Uterus (tissue), 4 donors: Measurements from ENCODE around the gene KCTD19. TPM values are rescaled to one million over a fixed set of nuclear protein-coding genes. Genes with fewer than 3 reads are reported as not detected.

Source experiments
- DNase-seq, 2 donors: peaks; one replicate each; pipeline ENCODE4 v3.0.0-alpha.2; 2019 to 2020
- H3K27ac ChIP-seq, 2 donors: fragments of 200-600 bp; sonication (generic); 1 replicate in 1 of 2; 2 replicates in 1 of 2; pipeline ENCODE4 v1.5.1; 2016 to 2018
- H3K27me3 ChIP-seq, 2 donors: fragments of 200-600 bp; sonication (generic); one replicate each; pipeline ENCODE4 v1.5.1; 2018 to 2019; ENCODE audit warnings: control low read depth in 1 of 2
- H3K36me3 ChIP-seq, 2 donors: fragments of 200-600 bp; sonication (generic); one replicate each; pipeline ENCODE4 v1.5.1; 2019; ENCODE audit warnings: control low read depth in 1 of 2
- H3K4me1 ChIP-seq, 2 donors: fragments of 200-600 bp; sonication (generic); one replicate each; pipeline ENCODE4 v1.5.1; 2018 to 2019; ENCODE audit warnings: control low read depth in 1 of 2
- H3K4me3 ChIP-seq, 2 donors: fragments of 200-600 bp; sonication (generic); 1 replicate in 1 of 2; 2 replicates in 1 of 2; pipeline ENCODE4 v1.5.1; 2018 to 2019; ENCODE audit warnings: mild to moderate bottlenecking in 1 of 2
- H3K9me3 ChIP-seq, 2 donors: fragments of 200-600 bp; sonication (generic); one replicate each; pipeline ENCODE4 v1.5.1; 2019; ENCODE audit warnings: control low read depth in 1 of 2
- POLR2A ChIP-seq, 2 donors: fragments of 450-650 bp; IDR thresholded peaks; one replicate each; pipeline ENCODE4 v1.6.1; 2016; ENCODE audit warnings: antibody characterized with exemption in 2 of 2, mild to moderate bottlenecking in 1 of 2, moderate library complexity in 1 of 2
- intact Hi-C: fragments of 100-400 bp; cut with DNase I; formaldehyde crosslinking; loops from one replicate; pipeline ENCODE4 v1.15.1; 2023; ENCODE audit warnings: low total_unique reads
- total RNA-seq, 4 donors: library from RNA; depleted of rRNA in 3 of 4; stranded (reverse); fragments of >200 nt in 3 of 4; gene quantifications; one replicate each; pipeline versions ENCODE4 v1.1.0 to v1.2.4, GENCODE V29; 2014 to 2023
- TF ChIP-seq, protein P1 (sequence below), 4 experiments: fragments of 200-600 bp in 2 of 4; fragments of 450-650 bp in 2 of 4; sonication (generic) in 2 of 4; IDR thresholded peaks; one replicate each; pipeline ENCODE4 v1.5.1; 2016 to 2019; ENCODE audit warnings: antibody characterized with exemption in 4 of 4, mild to moderate bottlenecking in 2 of 4, moderate library complexity in 1 of 4
- donor health status: DM: yes; HTN: yes; CAD: no.

The KCTD19 gene
- total RNA-seq, 4 donors from 2014 or later: 0.51 to 1.0 (median 0.55) TPM; not detected in 1

DNA sequence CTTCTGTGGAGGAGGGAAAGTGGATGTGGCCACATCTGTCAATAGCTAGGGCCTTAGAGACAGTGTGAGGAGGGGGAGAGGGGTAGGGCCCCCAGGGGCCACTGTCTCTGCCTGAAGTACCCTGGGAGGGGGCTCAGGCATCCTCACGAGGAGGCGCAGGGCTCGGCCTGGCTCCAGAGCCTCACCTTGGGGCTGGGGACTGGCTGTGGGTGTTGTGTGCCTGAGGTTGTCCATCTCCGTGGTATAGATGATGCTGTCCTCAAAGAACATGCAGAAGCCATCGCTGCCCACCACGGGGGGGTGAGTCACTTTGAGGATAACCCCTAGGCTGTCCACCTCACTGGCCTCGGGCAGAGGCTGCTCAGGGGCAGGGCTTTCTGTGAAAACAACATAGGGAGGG, 35.1 kb downstream of the KCTD19 start:
- intact Hi-C loops: no loop called here
- DNase-seq: no peak
- TF ChIP-seq, protein P1, sequence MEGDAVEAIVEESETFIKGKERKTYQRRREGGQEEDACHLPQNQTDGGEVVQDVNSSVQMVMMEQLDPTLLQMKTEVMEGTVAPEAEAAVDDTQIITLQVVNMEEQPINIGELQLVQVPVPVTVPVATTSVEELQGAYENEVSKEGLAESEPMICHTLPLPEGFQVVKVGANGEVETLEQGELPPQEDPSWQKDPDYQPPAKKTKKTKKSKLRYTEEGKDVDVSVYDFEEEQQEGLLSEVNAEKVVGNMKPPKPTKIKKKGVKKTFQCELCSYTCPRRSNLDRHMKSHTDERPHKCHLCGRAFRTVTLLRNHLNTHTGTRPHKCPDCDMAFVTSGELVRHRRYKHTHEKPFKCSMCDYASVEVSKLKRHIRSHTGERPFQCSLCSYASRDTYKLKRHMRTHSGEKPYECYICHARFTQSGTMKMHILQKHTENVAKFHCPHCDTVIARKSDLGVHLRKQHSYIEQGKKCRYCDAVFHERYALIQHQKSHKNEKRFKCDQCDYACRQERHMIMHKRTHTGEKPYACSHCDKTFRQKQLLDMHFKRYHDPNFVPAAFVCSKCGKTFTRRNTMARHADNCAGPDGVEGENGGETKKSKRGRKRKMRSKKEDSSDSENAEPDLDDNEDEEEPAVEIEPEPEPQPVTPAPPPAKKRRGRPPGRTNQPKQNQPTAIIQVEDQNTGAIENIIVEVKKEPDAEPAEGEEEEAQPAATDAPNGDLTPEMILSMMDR (IDR thresholded peaks at IDR 0.05): no peak
- TF ChIP-seq POLR2A (IDR thresholded peaks at IDR 0.05): no peak
- no peaks in the 10 kb centered on the region for H3K4me1 ChIP-seq
- H3K36me3 ChIP-seq: no peaks in the 10 kb centered on the region
- H3K27ac ChIP-seq: no peak overlapping the region
- H3K9me3 ChIP-seq: no peaks in the 10 kb centered on the region
- H3K27me3 ChIP-seq: no peaks in the 10 kb centered on the region
- H3K4me3 ChIP-seq: no peak overlapping the region

- DNase-seq: no peak
- TF ChIP-seq POLR2A (IDR thresholded peaks at IDR 0.05): no peak
- TF ChIP-seq, protein P1 (IDR thresholded peaks at IDR 0.05): no peak
- Histone ChIP-seq H3K9me3 (no peaks in the 10 kb centered on the region), H3K36me3 (no peaks in the 10 kb centered on the region), H3K4me1 (no peaks in the 10 kb centered on the region), H3K27ac (no peak overlapping the region), H3K4me3 (no peak overlapping the region), H3K27me3 (no peaks in the 10 kb centered on the region)
- intact Hi-C loops: no loop called here
Measured at GRCh38 chr16:67287960-67288359, 38.6 kb downstream of the KCTD19 start.

- H3K9me3 ChIP-seq: no peaks in the 10 kb centered on the region
- H3K4me3 ChIP-seq: no peak overlapping the region
- no peak for DNase-seq
- no peaks in the 10 kb centered on the region for H3K36me3 ChIP-seq
- intact Hi-C loops: no loop called here
- H3K27me3 ChIP-seq: no peaks in the 10 kb centered on the region
- H3K27ac ChIP-seq: no peak overlapping the region
- no peaks in the 10 kb centered on the region for H3K4me1 ChIP-seq
- TF ChIP-seq, protein P1 (IDR thresholded peaks at IDR 0.05): no peak
- no peak for TF ChIP-seq POLR2A (IDR thresholded peaks at IDR 0.05)
Measured at GRCh38 chr16:67286441-67287235, 39.9 kb downstream of the KCTD19 start.

GRCh38 chr16:67284699-67285646, 41.6 kb downstream of the KCTD19 start:
- intact Hi-C loops: no loop called here
- Histone ChIP-seq H3K4me3 (no peak overlapping the region), H3K36me3 (no peaks in the 10 kb centered on the region)

More at GRCh38 chr16:67284699-67285646, 41.6 kb downstream of the KCTD19 start:
- Histone ChIP-seq H3K27ac (no peak overlapping the region), H3K27me3 (no peaks in the 10 kb centered on the region), H3K9me3 (no peaks in the 10 kb centered on the region), H3K4me1 (no peaks in the 10 kb centered on the region)
- TF ChIP-seq, protein P1 (IDR thresholded peaks at IDR 0.05): peak in 1 of 4 experiments; percentile 20
- TF ChIP-seq POLR2A (IDR thresholded peaks at IDR 0.05): no peak
- DNase-seq: no peak
